ENCODE data around the gene CCDC171. TPM values are rescaled to one million over a fixed set of nuclear protein-coding genes. Genes with fewer than 3 reads are reported as not detected.
"Not testable (repeated sequence)": the region's sequence is repeated elsewhere in the genome, so short reads cannot be mapped to it uniquely, and the experiment has no call there.

Gene CCDC171
- total RNA-seq, 2 donors from 2014 or later, result 2.6 to 3.1 TPM

DNA sequence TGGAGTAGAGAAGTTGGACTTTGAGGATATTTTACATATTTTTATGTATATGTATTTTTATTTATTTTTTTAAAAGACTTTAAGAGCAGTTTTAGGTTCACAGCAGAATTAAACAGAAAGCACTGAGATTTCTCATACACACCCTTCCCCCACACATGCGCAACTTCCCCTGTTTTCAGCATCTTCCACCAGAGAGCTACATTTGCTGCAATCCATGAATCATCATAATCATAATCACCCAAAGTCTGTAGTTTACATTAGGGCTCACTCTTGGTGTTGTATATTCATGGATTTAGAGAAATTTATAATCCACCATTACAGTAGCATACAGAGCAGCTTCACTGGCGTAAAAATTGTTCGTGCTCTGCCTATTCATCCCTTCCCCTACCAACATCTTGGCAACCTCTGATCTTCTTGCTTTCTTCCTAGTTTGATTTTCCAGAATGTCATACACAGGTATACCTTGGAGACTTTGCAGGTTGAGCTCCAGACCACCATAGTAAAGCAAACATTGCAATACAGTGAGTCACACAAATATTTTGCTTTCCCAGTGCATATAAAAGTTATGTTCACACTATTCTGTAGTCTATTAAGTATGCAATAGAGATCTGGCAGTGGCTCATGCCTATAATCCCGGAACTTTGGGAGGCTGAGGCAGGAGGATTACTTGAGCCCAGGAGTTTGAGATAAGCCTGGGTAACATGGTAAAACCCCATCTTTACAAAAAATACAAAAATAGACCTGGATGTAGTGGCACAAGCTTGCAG is 9.6 kb upstream of the CCDC171 start:
- no peak for DNase-seq (ENCODE audit: low spot score)
- intact Hi-C loops (cut with DNase I), result no loop called here

- intact Hi-C loops (cut with DNase I), result no loop called here
- DNase-seq (ENCODE audit: low spot score), result no peak
Observed at GRCh38 chr9:15549611-15550010, 3.2 kb upstream of the CCDC171 start.

DNA sequence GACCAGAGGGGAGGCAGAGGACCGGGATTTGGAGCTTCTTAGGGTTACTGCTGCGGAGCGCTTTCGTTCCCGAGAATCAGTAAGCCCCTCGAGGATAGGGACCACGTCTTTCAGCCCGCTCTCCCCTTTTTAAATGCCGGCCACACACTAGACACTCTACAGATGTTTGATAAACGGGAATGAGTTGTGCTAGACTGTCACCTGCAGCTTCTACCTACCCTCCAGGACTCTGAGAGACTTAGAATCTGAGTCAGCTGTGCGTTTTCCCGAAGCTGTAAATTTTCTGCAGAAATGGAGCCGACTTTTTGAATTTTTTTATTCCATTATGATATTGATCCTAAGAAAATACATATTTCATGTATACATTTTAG is 670 bp downstream of the CCDC171 start:
- no peak for DNase-seq (ENCODE audit: low spot score)
- intact Hi-C loops (cut with DNase I), result no loop called here

GRCh38 chr9:15570769-15571168 is 17.9 kb downstream of the CCDC171 start:
- intact Hi-C loops (cut with DNase I), result no loop called here
- no peak for DNase-seq (ENCODE audit: low spot score)

- intact Hi-C loops (cut with DNase I), result no loop called here
Observed at GRCh38 chr9:15572200-15572770, 19.4 kb downstream of the CCDC171 start.

DNA sequence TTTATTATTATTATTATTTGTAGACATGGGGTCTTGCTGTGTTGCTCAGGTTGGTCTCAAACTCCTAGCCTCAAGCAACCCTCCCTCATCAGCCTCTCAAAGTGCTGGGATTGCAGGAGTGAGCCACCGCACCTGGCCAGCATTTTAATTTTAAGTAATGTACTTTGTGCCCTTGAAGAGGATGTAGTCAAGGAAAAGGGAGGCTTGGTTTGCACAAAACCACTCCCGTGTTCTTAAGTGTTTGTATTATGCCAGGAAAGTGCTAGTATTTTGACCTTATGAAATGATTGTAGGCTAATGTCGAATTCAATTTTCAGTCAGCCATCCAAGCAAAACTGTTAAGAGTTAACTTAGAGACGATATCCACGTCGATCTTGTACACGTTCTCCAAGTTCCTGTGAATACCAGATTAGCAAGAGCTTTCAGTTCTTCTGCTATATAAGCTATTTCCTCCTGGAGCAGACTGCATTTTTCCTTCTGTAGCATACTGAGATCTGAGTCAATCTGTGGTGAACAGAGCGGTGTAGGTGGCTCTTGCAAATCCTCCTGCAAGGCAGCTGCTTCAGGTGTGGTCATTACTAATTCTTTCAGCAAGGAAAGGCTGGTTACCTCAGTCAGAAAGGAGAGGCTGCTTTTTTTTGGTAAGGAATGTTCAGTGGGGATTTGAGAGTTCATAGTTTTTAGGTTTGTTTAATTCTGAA is 23.7 kb downstream of the CCDC171 start:
- DNase-seq (ENCODE audit: low spot score), result no peak
- intact Hi-C loops (cut with DNase I), result no loop called here

More at GRCh38 chr9:15572200-15572770, 19.4 kb downstream of the CCDC171 start:
- no peak for DNase-seq (ENCODE audit: low spot score)

GRCh38 chr9:15578714-15579113 is 25.9 kb downstream of the CCDC171 start:
- no peak for DNase-seq (ENCODE audit: low spot score)
- intact Hi-C loops (cut with DNase I), result no loop called here

DNA sequence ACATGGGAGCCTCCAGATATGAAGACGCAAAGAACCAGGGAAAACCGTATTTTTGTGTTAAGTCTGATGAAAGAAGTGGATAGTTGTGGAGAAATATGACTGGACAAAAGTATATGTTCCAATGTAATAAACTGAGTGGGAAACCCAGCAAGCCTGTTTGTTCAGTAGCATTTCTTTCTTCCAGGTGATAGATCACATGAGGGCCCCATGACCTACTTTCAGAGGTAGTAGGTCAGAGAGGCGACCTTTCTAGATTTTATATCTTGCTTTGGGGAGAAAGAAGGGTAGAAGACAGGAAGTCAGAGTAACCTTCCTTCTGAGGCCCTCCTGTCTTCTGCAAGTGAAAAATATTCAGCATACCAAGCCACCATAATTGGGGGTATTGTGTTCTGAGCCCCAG is 31.5 kb downstream of the CCDC171 start:
- DNase-seq (ENCODE audit: low spot score), result no peak
- intact Hi-C loops (cut with DNase I), result no loop called here

DNA sequence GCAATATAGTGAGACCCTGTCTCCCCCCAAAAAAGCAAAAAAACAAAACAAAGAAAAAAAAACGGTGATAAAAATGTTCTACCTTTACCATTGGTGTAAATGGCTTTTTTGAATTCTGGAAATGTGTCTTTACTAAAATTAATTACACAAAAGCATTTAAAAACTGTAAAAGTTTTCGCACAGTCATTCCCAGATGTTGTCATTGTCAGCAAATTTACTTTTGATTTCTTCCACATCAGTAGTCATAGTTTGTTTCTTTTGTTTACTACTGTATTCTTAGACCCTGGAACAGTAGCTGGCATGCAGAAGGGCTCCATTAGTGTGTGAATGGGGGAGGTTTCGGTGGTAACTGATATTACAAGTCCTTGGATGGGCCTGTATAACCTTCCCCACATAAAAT is 39.5 kb downstream of the CCDC171 start:
- intact Hi-C loops (cut with DNase I), result no loop called here
- no peak for DNase-seq (ENCODE audit: low spot score)

DNA sequence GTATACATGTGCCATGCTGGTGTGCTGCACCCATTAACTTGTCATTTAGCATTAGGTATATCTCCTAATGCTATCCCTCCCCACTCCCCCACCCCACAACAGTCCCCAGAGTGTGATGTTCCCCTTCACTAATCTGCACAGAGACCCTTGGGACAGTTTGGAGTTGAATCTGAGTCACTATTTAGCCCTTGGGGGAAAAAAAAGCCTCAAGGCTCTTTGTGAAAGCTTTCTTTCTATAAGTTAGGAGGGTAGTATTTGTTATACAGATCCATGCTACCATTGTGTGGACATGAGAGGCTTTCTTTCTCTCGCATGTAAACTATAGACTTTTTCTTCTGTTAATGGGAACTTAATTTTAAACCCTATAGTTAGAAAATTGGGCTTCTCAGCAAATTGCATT is 40.1 kb downstream of the CCDC171 start:
- DNase-seq (ENCODE audit: low spot score); intact Hi-C loops (cut with DNase I): not testable (repeated sequence)

DNA sequence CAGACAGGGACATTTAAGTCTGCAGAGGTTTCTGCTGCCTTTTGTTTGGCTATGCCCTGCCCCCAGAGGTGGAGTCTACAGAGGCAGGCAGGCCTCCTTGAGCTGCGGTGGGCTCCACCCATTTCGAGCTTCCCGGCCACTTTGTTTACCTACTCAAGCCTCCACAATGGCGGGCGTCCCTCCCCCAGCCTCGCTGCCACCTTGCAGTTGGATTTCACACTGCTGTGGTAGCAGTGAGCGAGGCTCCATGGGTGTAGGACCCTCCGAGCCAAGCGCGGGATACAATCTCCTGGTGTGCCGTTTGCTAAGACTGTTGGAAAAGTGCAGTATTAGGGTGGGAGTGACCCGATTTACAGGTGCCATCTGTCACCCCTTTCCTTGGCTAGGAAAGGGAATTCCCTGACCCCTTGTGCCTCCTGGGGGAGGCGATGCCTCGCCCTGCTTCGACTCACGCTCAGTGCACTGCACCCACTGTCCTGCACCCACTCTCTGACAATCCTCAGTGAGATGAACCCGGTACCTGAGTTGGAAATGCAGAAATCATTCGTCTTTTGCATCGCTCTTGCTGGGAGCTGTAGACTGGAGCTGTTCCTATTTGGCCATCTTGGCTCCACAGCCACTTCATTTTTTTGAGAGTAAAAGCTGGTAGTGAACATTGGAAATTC is 48.0 kb downstream of the CCDC171 start:
- intact Hi-C loops (cut with DNase I); DNase-seq (ENCODE audit: low spot score): not testable (repeated sequence)

- intact Hi-C loops (cut with DNase I), result no loop called here
- DNase-seq (ENCODE audit: low spot score), result no peak
Observed at GRCh38 chr9:15606643-15607472, 54.0 kb downstream of the CCDC171 start.

- DNase-seq (ENCODE audit: low spot score), result no peak
- intact Hi-C loops (cut with DNase I), result no loop called here
Observed at GRCh38 chr9:15612962-15613361, 60.1 kb downstream of the CCDC171 start.

DNA sequence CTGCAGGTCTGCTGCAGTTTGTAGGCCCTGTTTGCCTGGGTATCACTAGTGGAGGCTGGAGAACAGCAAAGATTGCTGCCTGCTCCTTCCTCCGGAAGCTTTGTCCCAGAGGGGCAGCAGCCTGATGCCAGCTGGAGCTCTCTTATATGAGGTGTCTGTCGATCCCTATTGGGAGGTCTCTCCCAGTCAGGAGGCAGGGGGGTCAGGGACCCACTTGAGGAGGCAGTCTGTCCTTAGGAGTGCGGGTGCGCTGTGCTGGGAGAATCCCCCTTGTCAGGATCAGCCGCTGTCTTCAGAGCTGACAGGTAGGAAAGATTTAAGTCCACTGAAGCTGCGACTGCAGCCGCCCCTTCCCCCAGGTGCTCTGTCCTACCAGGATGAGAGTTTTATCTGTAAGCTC is 64.9 kb downstream of the CCDC171 start:
- DNase-seq (ENCODE audit: low spot score), result no peak
- intact Hi-C loops (cut with DNase I), result no loop called here

GRCh38 chr9:15618540-15619331 is 65.9 kb downstream of the CCDC171 start:
- intact Hi-C loops (cut with DNase I), result no loop called here

GRCh38 chr9:15622318-15622971 is 69.6 kb downstream of the CCDC171 start:
- DNase-seq (ENCODE audit: low spot score), result no peak
- intact Hi-C loops (cut with DNase I), result no loop called here

More at GRCh38 chr9:15618540-15619331, 65.9 kb downstream of the CCDC171 start:
- no peak for DNase-seq (ENCODE audit: low spot score)

DNA sequence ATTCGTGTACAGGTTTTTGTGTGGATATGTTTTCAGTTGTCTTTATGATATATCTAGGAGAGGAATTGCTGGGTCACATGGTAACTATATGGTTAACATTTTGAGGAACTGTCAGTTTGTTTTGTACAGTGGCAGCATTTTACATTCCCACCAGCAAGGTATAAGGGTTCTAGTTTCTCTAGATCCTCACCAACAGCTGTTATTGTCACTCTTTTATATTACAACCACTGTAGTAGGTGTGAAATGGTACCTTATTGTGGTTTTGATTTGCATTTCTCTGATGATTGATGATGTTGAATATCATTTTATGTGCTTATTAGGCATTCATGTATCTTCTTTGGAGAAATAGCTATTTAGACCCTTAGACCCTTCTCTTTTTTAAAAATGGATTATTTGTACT is 82.9 kb downstream of the CCDC171 start:
- intact Hi-C loops (cut with DNase I), result no loop called here
- DNase-seq (ENCODE audit: low spot score), result no peak

- no peak for DNase-seq (ENCODE audit: low spot score)
- intact Hi-C loops (cut with DNase I), result no loop called here
Observed at GRCh38 chr9:15640121-15640520, 87.3 kb downstream of the CCDC171 start.

All from posterior vena cava (tissue), 2 donors.